Naive thymus-derived CD4-positive, alpha-beta T cell (primary cell): ENCODE data around the gene HAVCR1. TPM values are rescaled to one million over a fixed set of nuclear protein-coding genes. Genes with fewer than 3 reads are reported as not detected.

Source experiments
- ATAC-seq: fragments of 150-1000 bp; cut with Tn5 transposase; 2 replicates; pipeline ENCODE4 v1.10.0; 2021; ENCODE audit warnings: mild to moderate bottlenecking, moderate library complexity
- CTCF ChIA-PET: fragments of 350-600 bp; sonication (Branson Sonifier 250); formaldehyde crosslinking; loops from one replicate; lab custom pipeline; 2021; ENCODE audit warnings: antibody characterized with exemption; lab: Charles Lee
- POLR2A ChIA-PET: fragments of 350-600 bp; sonication (Branson Sonifier 250); formaldehyde crosslinking; loops from one replicate; lab custom pipeline; 2021; ENCODE audit warnings: antibody characterized with exemption, inconsistent platforms; lab: Charles Lee
- DNase-seq, 9 donors: peaks; one replicate each; pipeline versions ENCODE4 v3.0.0 to v3.0.0-alpha.2; 2020 to 2022; ENCODE audit warnings: mixed read lengths in 1 of 9
- H3K27ac ChIP-seq: one replicate; pipeline ENCODE4 v1.7.0; 2013; ENCODE audit warnings: mild to moderate bottlenecking, low read depth, low read length, moderate library complexity
- H3K27me3 ChIP-seq, 2 donors: one replicate each; pipeline ENCODE4 v1.7.0; 2013; ENCODE audit warnings: low read length in 2 of 2, mild to moderate bottlenecking in 2 of 2, moderate library complexity in 2 of 2; ENCODE audit not compliant: control insufficient read depth in 2 of 2, insufficient read depth in 2 of 2
- H3K36me3 ChIP-seq, 3 experiments: 1 replicate in 2 of 3; 2 replicates in 1 of 3; pipeline ENCODE4 v1.7.0; 2013; ENCODE audit warnings: low read length in 3 of 3, mild to moderate bottlenecking in 3 of 3, moderate library complexity in 1 of 3; ENCODE audit not compliant: insufficient read depth in 3 of 3, control insufficient read depth in 2 of 3
- H3K4me1 ChIP-seq, 2 donors: one replicate each; pipeline ENCODE4 v1.7.0; 2013; ENCODE audit warnings: low read length in 2 of 2, mild to moderate bottlenecking in 2 of 2, moderate library complexity in 1 of 2; ENCODE audit not compliant: control insufficient read depth in 2 of 2, insufficient read depth in 2 of 2
- H3K4me3 ChIP-seq: 2 replicates; pipeline ENCODE4 v1.7.0; 2013; ENCODE audit warnings: mild to moderate bottlenecking, low read length
- H3K9me3 ChIP-seq, 3 experiments: 1 replicate in 2 of 3; 2 replicates in 1 of 3; pipeline ENCODE4 v1.7.0; 2013; ENCODE audit warnings: low read length in 3 of 3; ENCODE audit not compliant: control insufficient read depth in 2 of 3
- H3K27ac Mint-ChIP-seq, 9 donors: one replicate each; pipeline ENCODE4 v1.8.0; 2020 to 2022; ENCODE audit warnings: mixed read lengths in 9 of 9, mild to moderate bottlenecking in 8 of 9, moderate library complexity in 5 of 9, inconsistent platforms in 2 of 9
- H3K27me3 Mint-ChIP-seq, 5 donors: one replicate each; pipeline ENCODE4 v1.8.0; 2021 to 2022; ENCODE audit warnings: mixed read lengths in 5 of 5, mild to moderate bottlenecking in 1 of 5
- H3K36me3 Mint-ChIP-seq, 5 donors: one replicate each; pipeline ENCODE4 v1.8.0; 2020 to 2022; ENCODE audit warnings: mixed read lengths in 5 of 5, mild to moderate bottlenecking in 3 of 5, inconsistent platforms in 1 of 5
- H3K4me1 Mint-ChIP-seq, 7 donors: one replicate each; pipeline ENCODE4 v1.8.0; 2020 to 2022; ENCODE audit warnings: mixed read lengths in 7 of 7, mild to moderate bottlenecking in 3 of 7, inconsistent platforms in 1 of 7
- H3K4me3 Mint-ChIP-seq, 10 donors: one replicate each; pipeline ENCODE4 v1.8.0; 2020 to 2022; ENCODE audit warnings: mild to moderate bottlenecking in 10 of 10, mixed read lengths in 10 of 10, moderate library complexity in 6 of 10, inconsistent platforms in 2 of 10
- H3K9me3 Mint-ChIP-seq, 11 donors: one replicate each; pipeline ENCODE4 v1.8.0; 2020 to 2022; ENCODE audit warnings: mixed read lengths in 11 of 11, mild to moderate bottlenecking in 4 of 11, inconsistent platforms in 1 of 11, moderate library complexity in 1 of 11
- intact Hi-C, 2 donors: fragments of 100-400 bp; cut with micrococcal nuclease; formaldehyde crosslinking; loops; one replicate each; pipeline ENCODE4 v1.15.1; 2023
- polyA plus RNA-seq, 2 donors: library from polyadenylated mRNA; unstranded; fragments of 300-500 nt; fragmentation: Illumina TruSeq; gene quantifications; one replicate each; pipeline ENCODE4 v1.2.3, GENCODE V29; 2021
- total RNA-seq, 6 experiments: library from RNA in 5 of 6; stranded (reverse) in 5 of 6; gene quantifications; 1 replicate in 5 of 6; 2 replicates in 1 of 6; pipeline ENCODE4 v1.2.3 and lab custom pipeline; 2021 to 2026

The HAVCR1 gene
- total and polyA plus RNA-seq, 7 experiments from 2014 or later = 2.1 to 32.3 (median 7.7) TPM

GRCh38 chr5:157004893-157005551, 53.9 kb downstream of the HAVCR1 start:
- no peaks in the 10 kb centered on the region for H3K27me3 ChIP-seq
- no peaks in the 10 kb centered on the region for H3K27me3 Mint-ChIP-seq
- DNase-seq (no peak), ATAC-seq (no peak)
- CTCF ChIA-PET = no interaction called here
- peaks cover 0 to 6% (median 0%) of the 10 kb centered on the region in 3 experiments for H3K9me3 ChIP-seq
- H3K4me3 ChIP-seq = no peak overlapping the region
- H3K36me3 Mint-ChIP-seq = peaks cover 16 to 60% (median 43%) of the 10 kb centered on the region in 5 donors
- POLR2A ChIA-PET = no interaction called here
- H3K4me3 Mint-ChIP-seq = no peak overlapping the region
- peaks cover 6 to 48% (median 13%) of the 10 kb centered on the region in 11 donors for H3K9me3 Mint-ChIP-seq
- intact Hi-C loops = no loop called here
- H3K27ac ChIP-seq = no peak overlapping the region
- no peak overlapping the region for H3K27ac Mint-ChIP-seq
- peaks cover 0 to 21% (median 0%) of the 10 kb centered on the region in 7 donors for H3K4me1 Mint-ChIP-seq
- no peaks in the 10 kb centered on the region for H3K4me1 ChIP-seq
- H3K36me3 ChIP-seq = no peaks in the 10 kb centered on the region

GRCh38 chr5:156991714-156992113, 67.2 kb downstream of the HAVCR1 start:
- Mint-ChIP-seq H3K36me3 (peaks cover 0 to 33% (median 12%) of the 10 kb centered on the region in 5 donors), H3K4me1 (peaks cover 0 to 7% (median 0%) of the 10 kb centered on the region in 7 donors), H3K9me3 (peaks cover 0 to 19% (median 4%) of the 10 kb centered on the region in 11 donors), H3K27me3 (no peaks in the 10 kb centered on the region), H3K27ac (no peak overlapping the region), H3K4me3 (no peak overlapping the region)
- Histone ChIP-seq H3K4me3 (no peak overlapping the region), H3K27me3 (no peaks in the 10 kb centered on the region), H3K9me3 (no peaks in the 10 kb centered on the region), H3K4me1 (no peaks in the 10 kb centered on the region), H3K27ac (no peak overlapping the region), H3K36me3 (no peaks in the 10 kb centered on the region)
- ChIA-PET CTCF (no interaction called here), POLR2A (no interaction called here)
- intact Hi-C loops = no loop called here
- DNase-seq (no peak), ATAC-seq (no peak)

GRCh38 chr5:156984064-156984463, 74.9 kb downstream of the HAVCR1 start:
- Mint-ChIP-seq H3K4me1 (peaks cover 0 to 7% (median 0%) of the 10 kb centered on the region in 7 donors), H3K4me3 (no peak overlapping the region), H3K27ac (no peak overlapping the region), H3K27me3 (no peaks in the 10 kb centered on the region), H3K36me3 (peaks cover 3 to 47% (median 13%) of the 10 kb centered on the region in 5 donors), H3K9me3 (peaks cover 0 to 30% (median 2%) of the 10 kb centered on the region in 11 donors)
- DNase-seq (no peak), ATAC-seq (no peak)
- Histone ChIP-seq H3K9me3 (no peaks in the 10 kb centered on the region), H3K27me3 (no peaks in the 10 kb centered on the region), H3K27ac (no peak overlapping the region), H3K4me3 (no peak overlapping the region), H3K4me1 (no peaks in the 10 kb centered on the region), H3K36me3 (no peaks in the 10 kb centered on the region)
- ChIA-PET POLR2A (no interaction called here), CTCF (no interaction called here)
- intact Hi-C loops = no loop called here

GRCh38 chr5:156981481-156981880, 77.4 kb downstream of the HAVCR1 start:
- Histone ChIP-seq H3K27me3 (no peaks in the 10 kb centered on the region), H3K4me3 (no peak overlapping the region), H3K9me3 (no peaks in the 10 kb centered on the region), H3K36me3 (no peaks in the 10 kb centered on the region), H3K4me1 (no peaks in the 10 kb centered on the region), H3K27ac (no peak overlapping the region)
- ChIA-PET CTCF (interaction anchor here (0.6 to 0.7 kb wide), 2 partner anchors 72 to 1689 kb away, joined by 4 read pairs; no protein-coding TSS in a partner anchor), POLR2A (no interaction called here)
- H3K36me3 Mint-ChIP-seq = peaks cover 2 to 37% (median 15%) of the 10 kb centered on the region in 5 donors
- intact Hi-C loops = no loop called here
- peaks cover 0 to 12% (median 0%) of the 10 kb centered on the region in 11 donors for H3K9me3 Mint-ChIP-seq
- H3K4me3 Mint-ChIP-seq = no peak overlapping the region
- no peak overlapping the region for H3K27ac Mint-ChIP-seq
- ATAC-seq (no peak), DNase-seq (no peak)
- no peaks in the 10 kb centered on the region for H3K27me3 Mint-ChIP-seq
- peaks cover 0 to 7% (median 0%) of the 10 kb centered on the region in 7 donors for H3K4me1 Mint-ChIP-seq

Other genes starting within 250 kb of the HAVCR1 start
- under 1 TPM in 4 of 5 experiments, not detected in 1; 0.27 to 0.90 (median 0.29) TPM for gene PPP1R2B, start 208.8 kb downstream of the HAVCR1 start, total RNA-seq
- gene PPP1R2B, start 208.8 kb downstream of the HAVCR1 start, polyA plus RNA-seq = under 1 TPM; 0.09 to 0.26 TPM
- 10 to 100 TPM in 3 of 5 experiments, 1 to 10 TPM in 2; 2.3 to 31.1 (median 12.2) TPM for gene TIMD4, start 95.9 kb downstream of the HAVCR1 start, total RNA-seq
- 1 to 10 TPM; 1.6 TPM for gene TIMD4, start 95.9 kb downstream of the HAVCR1 start, polyA plus RNA-seq
- 100 to 1,000 TPM in 1 of 5 experiments, 10 to 100 TPM in 1, 1 to 10 TPM in 3; 5.1 to 110 (median 5.5) TPM for gene HAVCR2, start 49.9 kb upstream of the HAVCR1 start, total RNA-seq
- 1 to 10 TPM; 2.2 to 4.7 TPM for gene HAVCR2, start 49.9 kb upstream of the HAVCR1 start, polyA plus RNA-seq
- 10 to 100 TPM in 3 of 5 experiments, 1 to 10 TPM in 2; 5.8 to 18.5 (median 14.2) TPM for gene MED7, start 83.7 kb upstream of the HAVCR1 start, total RNA-seq
- gene MED7, start 83.7 kb upstream of the HAVCR1 start, polyA plus RNA-seq = 10 to 100 TPM; 13.5 to 20.5 TPM
- gene GARIN3, start 107.1 kb upstream of the HAVCR1 start, total RNA-seq = not detected
- gene GARIN3, start 107.1 kb upstream of the HAVCR1 start, polyA plus RNA-seq = under 1 TPM in 1 of 2 donors, not detected in 1; 0.07 TPM
- 100 to 1,000 TPM; 278 to 481 (median 324) TPM for gene ITK, start 121.7 kb upstream of the HAVCR1 start, total RNA-seq
- 100 to 1,000 TPM; 183 to 245 TPM for gene ITK, start 121.7 kb upstream of the HAVCR1 start, polyA plus RNA-seq
- 100 to 1,000 TPM; 386 to 449 (median 401) TPM for gene CYFIP2, start 207.0 kb upstream of the HAVCR1 start, total RNA-seq
- gene CYFIP2, start 207.0 kb upstream of the HAVCR1 start, polyA plus RNA-seq = 100 to 1,000 TPM; 522 to 755 TPM